ENCODE data around the gene CREB5. TPM values are rescaled to one million over a fixed set of nuclear protein-coding genes. Genes with fewer than 3 reads are reported as not detected.

Gene CREB5
- total and polyA plus RNA-seq, 2 of the 13 experiments (the other 11 are each of a cell fraction or from before 2014, with no cell fraction given): 0.38 to 0.71 TPM

DNA sequence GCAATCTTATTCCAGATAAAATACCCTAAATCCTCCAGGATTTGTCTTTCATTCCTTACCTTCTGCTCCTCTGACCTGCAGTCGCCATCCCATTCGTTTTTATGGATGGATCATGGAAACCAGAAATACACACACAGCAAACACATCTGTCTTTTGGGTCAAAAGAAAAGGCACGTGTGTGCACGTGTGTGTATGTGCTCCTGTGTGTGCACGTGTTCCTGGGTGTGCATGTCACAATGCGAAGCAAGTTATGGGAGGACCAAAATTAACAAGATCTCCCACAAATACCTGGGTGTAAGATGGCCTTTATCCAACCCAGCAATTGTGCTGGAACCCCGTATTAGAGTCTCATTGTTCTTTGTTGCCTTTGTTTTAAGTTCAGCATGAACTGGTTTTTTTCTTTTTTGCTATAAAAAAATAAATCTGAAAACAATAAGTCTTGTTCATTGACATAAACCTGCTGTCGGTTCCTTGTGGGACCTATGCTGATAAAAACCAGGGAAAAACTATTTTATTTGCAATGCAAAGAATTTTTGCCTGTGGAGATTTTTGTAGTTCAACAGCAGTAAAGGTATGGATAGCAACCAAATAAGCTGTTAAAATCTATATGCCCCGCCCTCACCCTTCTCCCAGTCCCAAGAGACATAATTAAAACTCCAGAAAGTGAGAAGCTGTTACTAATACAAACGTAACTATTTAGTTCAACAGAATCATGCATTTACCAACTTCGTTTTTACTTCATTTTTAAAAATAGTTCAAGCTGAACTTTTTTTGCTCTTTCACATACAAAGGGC, 229.6 kb downstream of the CREB5 start:
- DNase-seq (ENCODE audit: low spot score) (no peak), FAIRE-seq (no peak)
- H4K20me1 ChIP-seq (ENCODE audit: insufficient read depth, low read length): no peaks in the 10 kb centered on the region

More for the DNA sequence above, 229.6 kb downstream of the CREB5 start:
- ATAC-seq: no peak
- intact Hi-C loops (cut with micrococcal nuclease; ENCODE audit: unreplicated experiment): no loop called here
- H3K79me2 ChIP-seq (ENCODE audit: insufficient read depth, low read length): no peaks in the 10 kb centered on the region
- H3K27ac ChIP-seq (ENCODE audit: extremely low read length, insufficient read depth, low read length): no peak overlapping the region
- H3K9me3 ChIP-seq (ENCODE audit: low read length): no peaks in the 10 kb centered on the region
- H2AFZ ChIP-seq (ENCODE audit: low read length): no peak overlapping the region
- in situ Hi-C loops (cut with HindIII; ENCODE audit: extremely low pct_ligation_motif_present, low pct_unique_long_range_greater_than_20kb): no loop called here
- no peak overlapping the region for H3K4me2 ChIP-seq (ENCODE audit: low read depth, low read length)
- BruUV-seq (replicated peaks): no TSS peak
- peaks cover 0 to 16% of the 10 kb centered on the region in 2 experiments; a peak in 1 of 5 replicates for H3K27me3 ChIP-seq (ENCODE audit: control insufficient read depth in 1 of 2, insufficient read depth in 2 of 2, low read length in 2 of 2)
- no peaks in the 10 kb centered on the region for H3K36me3 ChIP-seq (replicated peaks in 1 of 2; ENCODE audit: control insufficient read depth in 1 of 2, insufficient read depth in 2 of 2, low read length in 2 of 2)
- no peak overlapping the region for H3K4me3 ChIP-seq (replicated peaks in 1 of 3; ENCODE audit: insufficient read depth in 1 of 3, low read depth in 2 of 3, low read length in 3 of 3)
- H3K4me1 ChIP-seq (ENCODE audit: insufficient read depth, low read length): no peaks in the 10 kb centered on the region
- CTCF ChIA-PET (ENCODE audit: low intra/inter-chr PET ratio, low total read pairs): no interaction called here
- TF ChIP-seq MNT (IDR thresholded peaks at IDR 0.05): peak; percentile 91
- TF ChIP-seq RBAK (CRISPR knock-in tag; IDR thresholded peaks at IDR 0.05): no peak
- no peak for TF ChIP-seq NR2F1 (CRISPR knock-in tag; IDR thresholded peaks at IDR 0.05)
- TF ChIP-seq, protein P1, sequence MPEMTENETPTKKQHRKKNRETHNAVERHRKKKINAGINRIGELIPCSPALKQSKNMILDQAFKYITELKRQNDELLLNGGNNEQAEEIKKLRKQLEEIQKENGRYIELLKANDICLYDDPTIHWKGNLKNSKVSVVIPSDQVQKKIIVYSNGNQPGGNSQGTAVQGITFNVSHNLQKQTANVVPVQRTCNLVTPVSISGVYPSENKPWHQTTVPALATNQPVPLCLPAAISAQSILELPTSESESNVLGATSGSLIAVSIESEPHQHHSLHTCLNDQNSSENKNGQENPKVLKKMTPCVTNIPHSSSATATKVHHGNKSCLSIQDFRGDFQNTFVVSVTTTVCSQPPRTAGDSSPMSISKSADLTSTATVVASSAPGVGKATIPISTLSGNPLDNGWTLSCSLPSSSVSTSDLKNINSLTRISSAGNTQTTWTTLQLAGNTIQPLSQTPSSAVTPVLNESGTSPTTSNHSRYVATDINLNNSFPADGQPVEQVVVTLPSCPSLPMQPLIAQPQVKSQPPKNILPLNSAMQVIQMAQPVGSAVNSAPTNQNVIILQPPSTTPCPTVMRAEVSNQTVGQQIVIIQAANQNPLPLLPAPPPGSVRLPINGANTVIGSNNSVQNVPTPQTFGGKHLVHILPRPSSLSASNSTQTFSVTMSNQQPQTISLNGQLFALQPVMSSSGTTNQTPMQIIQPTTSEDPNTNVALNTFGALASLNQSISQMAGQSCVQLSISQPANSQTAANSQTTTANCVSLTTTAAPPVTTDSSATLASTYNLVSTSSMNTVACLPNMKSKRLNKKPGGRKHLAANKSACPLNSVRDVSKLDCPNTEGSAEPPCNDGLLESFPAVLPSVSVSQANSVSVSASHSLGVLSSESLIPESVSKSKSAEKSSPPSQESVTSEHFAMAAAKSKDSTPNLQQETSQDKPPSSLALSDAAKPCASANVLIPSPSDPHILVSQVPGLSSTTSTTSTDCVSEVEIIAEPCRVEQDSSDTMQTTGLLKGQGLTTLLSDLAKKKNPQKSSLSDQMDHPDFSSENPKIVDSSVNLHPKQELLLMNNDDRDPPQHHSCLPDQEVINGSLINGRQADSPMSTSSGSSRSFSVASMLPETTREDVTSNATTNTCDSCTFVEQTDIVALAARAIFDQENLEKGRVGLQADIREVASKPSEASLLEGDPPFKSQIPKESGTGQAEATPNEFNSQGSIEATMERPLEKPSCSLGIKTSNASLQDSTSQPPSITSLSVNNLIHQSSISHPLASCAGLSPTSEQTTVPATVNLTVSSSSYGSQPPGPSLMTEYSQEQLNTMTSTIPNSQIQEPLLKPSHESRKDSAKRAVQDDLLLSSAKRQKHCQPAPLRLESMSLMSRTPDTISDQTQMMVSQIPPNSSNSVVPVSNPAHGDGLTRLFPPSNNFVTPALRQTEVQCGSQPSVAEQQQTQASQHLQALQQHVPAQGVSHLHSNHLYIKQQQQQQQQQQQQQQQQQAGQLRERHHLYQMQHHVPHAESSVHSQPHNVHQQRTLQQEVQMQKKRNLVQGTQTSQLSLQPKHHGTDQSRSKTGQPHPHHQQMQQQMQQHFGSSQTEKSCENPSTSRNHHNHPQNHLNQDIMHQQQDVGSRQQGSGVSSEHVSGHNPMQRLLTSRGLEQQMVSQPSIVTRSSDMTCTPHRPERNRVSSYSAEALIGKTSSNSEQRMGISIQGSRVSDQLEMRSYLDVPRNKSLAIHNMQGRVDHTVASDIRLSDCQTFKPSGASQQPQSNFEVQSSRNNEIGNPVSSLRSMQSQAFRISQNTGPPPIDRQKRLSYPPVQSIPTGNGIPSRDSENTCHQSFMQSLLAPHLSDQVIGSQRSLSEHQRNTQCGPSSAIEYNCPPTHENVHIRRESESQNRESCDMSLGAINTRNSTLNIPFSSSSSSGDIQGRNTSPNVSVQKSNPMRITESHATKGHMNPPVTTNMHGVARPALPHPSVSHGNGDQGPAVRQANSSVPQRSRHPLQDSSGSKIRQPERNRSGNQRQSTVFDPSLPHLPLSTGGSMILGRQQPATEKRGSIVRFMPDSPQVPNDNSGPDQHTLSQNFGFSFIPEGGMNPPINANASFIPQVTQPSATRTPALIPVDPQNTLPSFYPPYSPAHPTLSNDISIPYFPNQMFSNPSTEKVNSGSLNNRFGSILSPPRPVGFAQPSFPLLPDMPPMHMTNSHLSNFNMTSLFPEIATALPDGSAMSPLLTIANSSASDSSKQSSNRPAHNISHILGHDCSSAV (CRISPR knock-in tag; IDR thresholded peaks at IDR 0.05; ENCODE audit: borderline replicate concordance): no peak
- TF ChIP-seq, protein P2, sequence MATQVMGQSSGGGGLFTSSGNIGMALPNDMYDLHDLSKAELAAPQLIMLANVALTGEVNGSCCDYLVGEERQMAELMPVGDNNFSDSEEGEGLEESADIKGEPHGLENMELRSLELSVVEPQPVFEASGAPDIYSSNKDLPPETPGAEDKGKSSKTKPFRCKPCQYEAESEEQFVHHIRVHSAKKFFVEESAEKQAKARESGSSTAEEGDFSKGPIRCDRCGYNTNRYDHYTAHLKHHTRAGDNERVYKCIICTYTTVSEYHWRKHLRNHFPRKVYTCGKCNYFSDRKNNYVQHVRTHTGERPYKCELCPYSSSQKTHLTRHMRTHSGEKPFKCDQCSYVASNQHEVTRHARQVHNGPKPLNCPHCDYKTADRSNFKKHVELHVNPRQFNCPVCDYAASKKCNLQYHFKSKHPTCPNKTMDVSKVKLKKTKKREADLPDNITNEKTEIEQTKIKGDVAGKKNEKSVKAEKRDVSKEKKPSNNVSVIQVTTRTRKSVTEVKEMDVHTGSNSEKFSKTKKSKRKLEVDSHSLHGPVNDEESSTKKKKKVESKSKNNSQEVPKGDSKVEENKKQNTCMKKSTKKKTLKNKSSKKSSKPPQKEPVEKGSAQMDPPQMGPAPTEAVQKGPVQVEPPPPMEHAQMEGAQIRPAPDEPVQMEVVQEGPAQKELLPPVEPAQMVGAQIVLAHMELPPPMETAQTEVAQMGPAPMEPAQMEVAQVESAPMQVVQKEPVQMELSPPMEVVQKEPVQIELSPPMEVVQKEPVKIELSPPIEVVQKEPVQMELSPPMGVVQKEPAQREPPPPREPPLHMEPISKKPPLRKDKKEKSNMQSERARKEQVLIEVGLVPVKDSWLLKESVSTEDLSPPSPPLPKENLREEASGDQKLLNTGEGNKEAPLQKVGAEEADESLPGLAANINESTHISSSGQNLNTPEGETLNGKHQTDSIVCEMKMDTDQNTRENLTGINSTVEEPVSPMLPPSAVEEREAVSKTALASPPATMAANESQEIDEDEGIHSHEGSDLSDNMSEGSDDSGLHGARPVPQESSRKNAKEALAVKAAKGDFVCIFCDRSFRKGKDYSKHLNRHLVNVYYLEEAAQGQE (IDR thresholded peaks at IDR 0.05; ENCODE audit: borderline replicate concordance in 1 of 2, low read depth in 1 of 2, low read length in 2 of 2): no peak
- TF ChIP-seq ZNF549 (CRISPR knock-in tag; IDR thresholded peaks at IDR 0.05): no peak
- TF ChIP-seq MXD1 (CRISPR knock-in tag; IDR thresholded peaks at IDR 0.05): no peak
- WGBS (ENCODE audit: low lambda C conversion rate): 11% methylated on average over 11 of the region's 11 CpGs
- POLR2A ChIA-PET: no interaction called here
- no peak overlapping the region for H3K9ac ChIP-seq (ENCODE audit: insufficient read depth, low read depth, low read length)
